ENCODE results near the gene MARK3.

- TF ChIP-seq POLR2A (IDR thresholded peaks at IDR 0.05) = no peak
- TF ChIP-seq CTCF (IDR thresholded peaks at IDR 0.05) = no peak
- TF ChIP-seq EP300 (IDR thresholded peaks at IDR 0.05; ENCODE audit: low read depth) = no peak
Observed at GRCh38 chr14:103434868-103435442, 49.7 kb downstream of the MARK3 start.
